M059J (cell line): ENCODE measurements around the gene HOOK2. TPM values are rescaled to one million over a fixed set of nuclear protein-coding genes. Genes with fewer than 3 reads are reported as not detected.
"Not testable (repeated sequence)": the region's sequence is repeated elsewhere in the genome, so short reads cannot be mapped to it uniquely, and the experiment has no call there.

Experiments
- DNase-seq: peaks from one replicate; pipeline ENCODE4 v3.0.0-alpha.2; 2012; ENCODE audit warnings: low read depth
- total RNA-seq: library from RNA; depleted of rRNA; stranded (reverse); fragments of >200 nt; shearing (Covaris generic); gene quantifications from 2 replicates; pipeline ENCODE4 v1.2.3, GENCODE V29; 2014; rRNA removed

Gene HOOK2, protein sequence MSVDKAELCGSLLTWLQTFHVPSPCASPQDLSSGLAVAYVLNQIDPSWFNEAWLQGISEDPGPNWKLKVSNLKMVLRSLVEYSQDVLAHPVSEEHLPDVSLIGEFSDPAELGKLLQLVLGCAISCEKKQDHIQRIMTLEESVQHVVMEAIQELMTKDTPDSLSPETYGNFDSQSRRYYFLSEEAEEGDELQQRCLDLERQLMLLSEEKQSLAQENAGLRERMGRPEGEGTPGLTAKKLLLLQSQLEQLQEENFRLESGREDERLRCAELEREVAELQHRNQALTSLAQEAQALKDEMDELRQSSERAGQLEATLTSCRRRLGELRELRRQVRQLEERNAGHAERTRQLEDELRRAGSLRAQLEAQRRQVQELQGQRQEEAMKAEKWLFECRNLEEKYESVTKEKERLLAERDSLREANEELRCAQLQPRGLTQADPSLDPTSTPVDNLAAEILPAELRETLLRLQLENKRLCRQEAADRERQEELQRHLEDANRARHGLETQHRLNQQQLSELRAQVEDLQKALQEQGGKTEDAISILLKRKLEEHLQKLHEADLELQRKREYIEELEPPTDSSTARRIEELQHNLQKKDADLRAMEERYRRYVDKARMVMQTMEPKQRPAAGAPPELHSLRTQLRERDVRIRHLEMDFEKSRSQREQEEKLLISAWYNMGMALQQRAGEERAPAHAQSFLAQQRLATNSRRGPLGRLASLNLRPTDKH
- 7.2 and 8.4 TPM in 2 replicates for total RNA-seq

- DNase-seq = no peak
Observed at GRCh38 chr19:12774588-12775555, at the start of gene HOOK2. Gene HOOK2 (minus strand): TSS chr19:12775552. CDS start chr19:12775449, 103 bp downstream.

GRCh38 chr19:12821761-12822160, 46.4 kb upstream of the HOOK2 start:
- peak; percentile 45 for DNase-seq

- not testable (repeated sequence) for DNase-seq
Observed at GRCh38 chr19:12817810-12818209, 42.5 kb upstream of the HOOK2 start.

GRCh38 chr19:12817188-12817587, 41.8 kb upstream of the HOOK2 start:
- not testable (repeated sequence) for DNase-seq

DNA sequence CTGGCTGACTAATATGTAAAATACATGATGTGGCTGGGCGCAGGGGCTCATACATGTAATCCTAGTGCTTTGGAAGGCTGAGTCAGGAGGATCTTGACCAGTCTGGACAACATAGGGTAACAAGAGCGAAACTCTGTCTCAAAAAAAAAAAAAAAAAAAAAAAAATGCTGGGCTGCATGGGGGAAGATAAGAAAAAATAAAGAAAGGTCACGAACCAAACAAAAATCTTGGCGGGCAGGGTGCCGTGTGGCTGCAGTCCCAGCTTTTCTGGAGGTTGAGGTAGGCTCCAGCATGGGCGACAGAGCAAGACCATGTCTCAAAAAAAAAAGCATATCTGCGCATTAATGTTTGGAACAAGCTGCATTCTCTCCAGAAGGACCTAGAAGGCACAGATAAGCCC, 39.7 kb upstream of the HOOK2 start:
- no peak for DNase-seq

DNA sequence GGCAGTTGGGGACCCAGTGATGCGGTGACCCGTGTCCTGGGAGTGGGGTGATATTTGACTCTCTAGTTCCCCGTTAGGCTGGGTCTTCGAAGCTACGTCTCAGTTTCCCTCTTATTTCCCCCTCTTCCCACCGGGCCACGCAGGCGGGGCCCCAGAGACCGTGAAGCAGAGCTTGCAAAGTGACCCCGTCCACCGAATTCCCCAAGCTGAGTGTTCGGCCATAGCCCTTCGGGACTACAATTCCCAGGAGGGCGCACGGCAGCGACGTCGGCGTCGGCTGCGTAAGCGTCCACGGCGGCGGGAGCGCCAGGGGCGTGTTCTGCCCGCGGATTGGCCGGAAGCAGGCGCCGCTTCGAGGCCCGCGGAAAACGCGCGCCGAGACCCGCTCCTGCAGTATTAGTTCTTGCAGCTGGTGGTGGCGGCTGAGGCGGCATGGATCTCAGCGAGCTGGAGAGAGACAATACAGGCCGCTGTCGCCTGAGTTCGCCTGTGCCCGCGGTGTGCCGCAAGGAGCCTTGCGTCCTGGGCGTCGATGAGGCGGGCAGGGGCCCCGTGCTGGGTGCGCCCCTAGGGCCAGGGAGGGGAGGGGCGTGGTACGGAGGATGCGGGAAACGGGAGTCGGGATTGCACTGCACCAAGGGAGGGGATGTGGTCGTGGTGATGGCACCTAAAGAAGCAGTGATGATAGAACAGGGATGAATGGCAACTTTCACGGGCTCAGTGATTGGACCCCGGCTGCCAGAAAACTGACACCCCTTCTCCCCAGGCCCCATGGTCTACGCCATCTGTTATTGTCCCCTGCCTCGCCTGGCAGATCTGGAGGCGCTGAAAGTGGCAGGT, 31.1 kb upstream of the HOOK2 start, which contains the start of gene RNASEH2A:
Gene RNASEH2A (plus strand): TSS at position 343 of the 840 bp plus-strand sequence. CDS start 90 bp downstream, at position 433.
- peak; percentile 88 for DNase-seq

DNA sequence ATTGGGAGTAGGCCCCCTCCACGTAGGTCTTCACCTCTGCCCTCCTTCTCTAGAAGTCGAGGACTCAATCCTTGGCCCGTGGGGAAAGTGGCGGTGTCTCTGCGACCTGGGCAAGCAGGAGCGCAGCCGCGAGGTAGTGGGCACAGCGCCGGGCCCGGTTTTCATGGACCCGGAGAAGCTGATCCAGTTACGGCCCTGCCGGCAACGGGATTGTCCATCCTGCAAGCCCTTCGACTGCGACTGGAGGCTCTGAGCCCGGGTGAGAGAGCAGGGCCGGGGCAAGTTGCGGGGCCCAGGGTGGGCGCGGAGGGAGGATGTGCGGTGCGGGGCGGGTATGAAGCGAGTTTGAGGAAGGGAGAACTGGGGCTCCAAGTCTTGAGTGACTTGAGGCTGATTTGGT, 28.7 kb upstream of the HOOK2 start:
- no peak for DNase-seq

GRCh38 chr19:12802267-12803106, 27.1 kb upstream of the HOOK2 start:
- DNase-seq = peak; percentile 9

GRCh38 chr19:12801466-12802266, 26.3 kb upstream of the HOOK2 start, which contains the start of the genes PRDX2 and THSD8:
Gene PRDX2 (minus strand): TSS chr19:12801800. CDS start chr19:12801261, 539 bp downstream.
Gene THSD8 (plus strand): TSS chr19:12802069. CDS start chr19:12802072, 3 bp downstream.
- peak; percentile 49 for DNase-seq

DNA sequence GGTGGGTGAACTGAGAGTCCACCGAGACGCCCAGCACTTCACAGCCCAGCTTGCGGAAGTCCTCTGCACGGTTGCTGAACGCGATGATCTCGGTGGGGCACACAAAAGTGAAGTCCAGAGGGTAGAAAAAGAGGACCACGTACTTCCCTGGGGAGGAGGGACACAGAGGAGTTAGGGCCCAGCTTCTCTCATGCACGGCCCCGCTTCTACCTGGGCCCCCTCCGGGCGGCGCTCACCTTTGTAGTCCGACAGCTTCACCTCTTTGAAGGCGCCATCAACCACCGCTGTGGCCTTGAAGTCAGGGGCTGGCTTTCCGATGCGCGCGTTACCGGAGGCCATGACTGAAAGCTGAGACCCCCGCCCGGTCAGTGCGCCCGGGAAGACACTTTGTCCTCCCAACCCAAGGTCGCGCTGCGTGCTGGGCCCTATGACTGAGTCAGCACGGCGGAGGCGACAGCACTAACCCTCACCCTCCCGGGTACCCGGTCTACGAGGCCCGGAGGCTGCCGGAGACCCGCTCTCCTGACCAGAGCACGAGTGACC, 25.6 kb upstream of the HOOK2 start:
- no peak for DNase-seq

GRCh38 chr19:12800466-12800770, 25.1 kb upstream of the HOOK2 start:
- DNase-seq = no peak

- DNase-seq = no peak
Observed at GRCh38 chr19:12799742-12800465, 24.6 kb upstream of the HOOK2 start.

GRCh38 chr19:12797607-12798006, 22.3 kb upstream of the HOOK2 start:
- DNase-seq = not testable (repeated sequence)

DNA sequence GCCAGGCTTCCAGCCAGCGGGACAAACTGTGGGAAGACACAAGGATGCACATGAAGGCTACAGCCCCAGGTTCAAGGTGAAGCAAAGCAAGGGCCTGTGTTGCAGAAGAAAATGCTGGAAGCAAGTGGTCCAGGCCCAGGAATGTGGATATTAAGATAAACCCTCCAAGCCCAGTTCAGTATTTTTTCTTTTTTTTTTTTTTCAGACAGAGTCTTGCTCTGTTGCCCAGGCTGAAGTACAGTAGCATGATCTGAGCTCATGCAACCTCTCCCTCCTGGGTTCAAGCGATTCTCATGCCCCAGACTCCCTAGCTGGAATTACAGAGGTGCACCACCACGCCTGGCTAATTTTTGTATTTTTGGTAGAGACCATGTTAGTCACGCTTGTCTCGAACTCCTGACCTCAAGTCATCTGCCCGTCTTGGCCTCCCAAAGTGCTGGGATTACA, 21.8 kb upstream of the HOOK2 start:
- DNase-seq = no peak

DNA sequence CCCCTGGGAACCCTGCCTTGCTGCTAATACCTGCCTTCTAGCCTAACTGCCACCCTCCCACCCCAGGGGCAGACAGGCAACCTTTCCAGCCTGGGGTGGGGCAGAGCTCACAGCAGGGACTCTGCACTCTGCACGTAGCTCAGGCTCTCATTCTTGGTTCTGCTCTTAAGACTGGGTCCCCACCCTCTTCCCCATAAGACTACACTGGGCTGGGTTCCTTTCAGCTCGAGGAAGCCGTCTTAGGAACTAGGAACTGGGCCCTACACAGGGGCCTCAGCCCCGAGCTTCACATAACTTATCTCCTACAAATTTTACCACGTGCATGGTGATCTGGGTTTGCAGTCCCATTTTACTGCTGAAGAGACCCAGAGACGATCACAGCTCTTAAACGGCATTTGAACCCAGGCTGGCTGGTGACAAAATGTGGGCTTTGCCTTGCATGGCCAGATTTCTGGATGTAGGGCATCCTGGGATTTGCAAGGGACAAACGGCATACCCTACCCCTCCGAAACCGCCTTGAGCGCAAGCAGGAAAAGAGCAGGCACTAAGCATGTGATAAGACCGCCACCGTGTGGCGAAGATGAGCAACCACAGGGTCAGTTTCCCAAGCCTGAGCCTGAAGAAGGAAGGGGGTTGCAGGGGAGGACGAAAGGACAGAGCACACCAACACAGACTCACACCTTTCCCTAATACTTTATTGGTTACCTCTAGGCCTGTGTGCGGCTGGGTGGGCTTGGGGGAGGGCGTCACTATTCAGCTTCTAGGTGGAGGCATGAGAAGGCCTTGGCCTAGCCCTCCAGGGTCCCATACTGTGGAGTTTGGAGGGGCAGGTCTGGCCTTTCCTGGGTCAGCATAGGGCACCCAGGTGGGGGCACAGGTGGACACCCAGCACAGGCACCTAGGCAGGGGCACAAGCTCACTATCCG, 21.1 kb upstream of the HOOK2 start:
- DNase-seq = peak; percentile 76

DNA sequence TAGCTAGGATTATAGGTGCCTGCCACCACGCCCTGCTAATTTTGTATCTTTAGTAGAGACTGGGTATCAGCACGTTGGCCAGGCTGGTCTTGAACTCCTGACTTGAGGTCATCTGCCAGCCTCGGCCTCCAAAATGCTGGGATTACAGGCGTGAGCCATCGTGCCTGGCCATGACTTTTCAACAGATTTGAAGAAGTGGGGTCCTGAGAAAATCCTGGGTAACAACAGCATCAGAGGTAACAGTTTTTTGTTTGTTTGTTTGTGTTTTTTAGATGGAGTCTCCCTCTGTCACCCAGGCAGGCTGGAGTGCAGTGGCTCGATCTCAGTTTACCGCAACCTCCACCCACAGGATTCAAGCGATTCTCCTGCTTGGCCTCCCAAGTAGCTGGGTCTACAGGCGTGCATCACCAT, 19.6 kb upstream of the HOOK2 start:
- DNase-seq = no peak
